Small intestine (tissue), 7 donors: Measurements from ENCODE around the gene PARP8. TPM values are rescaled to one million over a fixed set of nuclear protein-coding genes. Genes with fewer than 3 reads are reported as not detected.
A peak's percentile ranks its signal among the peaks of the same experiment; 100 is the strongest.

Experiments used
- DNase-seq, 2 donors: peaks; one replicate each; pipeline versions ENCODE4 v3.0.0 to v3.0.0-alpha.2; 2013
- FAIRE-seq: peaks from 2 replicates; lab custom pipeline; 2012; peaks lifted over from hg19 to GRCh38; lab: Jason Lieb, UNC
- H3K27ac ChIP-seq, 3 donors: one replicate each; pipeline ENCODE4 v1.5.1; 2013; ENCODE audit warnings: low read length in 2 of 3, mild to moderate bottlenecking in 2 of 3, control low read depth in 1 of 3, inconsistent platforms in 1 of 3, low read depth in 1 of 3, moderate library complexity in 1 of 3
- H3K27me3 ChIP-seq, 3 donors: one replicate each; pipeline ENCODE4 v1.6.1; 2013; ENCODE audit warnings: low read length in 3 of 3, inconsistent platforms in 1 of 3; ENCODE audit not compliant: control insufficient read depth in 3 of 3, insufficient read depth in 3 of 3
- H3K36me3 ChIP-seq, 3 donors: one replicate each; pipeline ENCODE4 v1.6.1; 2013; ENCODE audit warnings: low read length in 3 of 3, inconsistent platforms in 1 of 3, low read depth in 1 of 3, mild to moderate bottlenecking in 1 of 3, moderate library complexity in 1 of 3; ENCODE audit not compliant: control insufficient read depth in 3 of 3, insufficient read depth in 2 of 3
- H3K4me1 ChIP-seq, 3 donors: one replicate each; pipeline ENCODE4 v1.6.1; 2013; ENCODE audit warnings: low read length in 2 of 3, inconsistent platforms in 1 of 3, low read depth in 1 of 3, mild to moderate bottlenecking in 1 of 3, moderate library complexity in 1 of 3; ENCODE audit not compliant: control insufficient read depth in 3 of 3, insufficient read depth in 2 of 3
- H3K4me3 ChIP-seq, 3 donors: one replicate each; pipeline ENCODE4 v1.5.1; 2013; ENCODE audit warnings: low read length in 3 of 3, control low read depth in 1 of 3, inconsistent platforms in 1 of 3, low read depth in 1 of 3, mild to moderate bottlenecking in 1 of 3, moderate library complexity in 1 of 3
- H3K9me3 ChIP-seq, 2 donors: one replicate each; pipeline ENCODE4 v1.6.1; 2013; ENCODE audit warnings: low read depth in 1 of 2, low read length in 1 of 2; ENCODE audit not compliant: control insufficient read depth in 2 of 2, insufficient read depth in 1 of 2
- WGBS, 3 donors: extraction: QIAGEN DNeasy Blood & Tissue Kit; methylation state at CpG; one replicate each; pipeline ENCODE4 v1.1.7; 2013; 5-methylcytosine and 5-hydroxymethylcytosine counted together
- polyA plus RNA-seq, 4 donors: library from polyadenylated mRNA; stranded (reverse) in 3 of 4; unstranded in 1 of 4; fragments of 200-250 nt in 3 of 4; fragments of 120-200 nt in 1 of 4; gene quantifications; one replicate each; pipeline versions ENCODE4 v1.2.1 to v1.2.3, GENCODE V29; 2013
- donor health status: healthy with polysubstance abuse.
- donor health status: control.
- donor health status: control.
- donor health status: Bipolar disorder and iron deficiency.
- donor health status: healthy.

The PARP8 gene
- polyA plus RNA-seq, 4 donors, result 6.5 to 11.9 (median 9.8) TPM

- FAIRE-seq, result no peak
- Histone ChIP-seq H3K9me3 (no peaks in the 10 kb centered on the region), H3K27me3 (no peaks in the 10 kb centered on the region), H3K4me1 (peaks cover 4 to 22% (median 6%) of the 10 kb centered on the region in 3 donors), H3K36me3 (no peaks in the 10 kb centered on the region), H3K4me3 (no peak overlapping the region), H3K27ac (no peak overlapping the region)
- no peak for DNase-seq
- 85 to 93% (median 90%) methylated on average over 4 of the region's 4 CpGs for WGBS, 3 donors
These were observed 55.8 kb downstream of the PARP8 start for GRCh38 chr5:50722223-50722622.

GRCh38 chr5:50724262-50724661 is 57.8 kb downstream of the PARP8 start:
- FAIRE-seq (no peak), DNase-seq (no peak)
- Histone ChIP-seq H3K9me3 (no peaks in the 10 kb centered on the region), H3K4me3 (no peak overlapping the region), H3K4me1 (peaks cover 0 to 19% (median 3%) of the 10 kb centered on the region in 3 donors), H3K36me3 (no peaks in the 10 kb centered on the region), H3K27ac (no peak overlapping the region), H3K27me3 (no peaks in the 10 kb centered on the region)

DNA sequence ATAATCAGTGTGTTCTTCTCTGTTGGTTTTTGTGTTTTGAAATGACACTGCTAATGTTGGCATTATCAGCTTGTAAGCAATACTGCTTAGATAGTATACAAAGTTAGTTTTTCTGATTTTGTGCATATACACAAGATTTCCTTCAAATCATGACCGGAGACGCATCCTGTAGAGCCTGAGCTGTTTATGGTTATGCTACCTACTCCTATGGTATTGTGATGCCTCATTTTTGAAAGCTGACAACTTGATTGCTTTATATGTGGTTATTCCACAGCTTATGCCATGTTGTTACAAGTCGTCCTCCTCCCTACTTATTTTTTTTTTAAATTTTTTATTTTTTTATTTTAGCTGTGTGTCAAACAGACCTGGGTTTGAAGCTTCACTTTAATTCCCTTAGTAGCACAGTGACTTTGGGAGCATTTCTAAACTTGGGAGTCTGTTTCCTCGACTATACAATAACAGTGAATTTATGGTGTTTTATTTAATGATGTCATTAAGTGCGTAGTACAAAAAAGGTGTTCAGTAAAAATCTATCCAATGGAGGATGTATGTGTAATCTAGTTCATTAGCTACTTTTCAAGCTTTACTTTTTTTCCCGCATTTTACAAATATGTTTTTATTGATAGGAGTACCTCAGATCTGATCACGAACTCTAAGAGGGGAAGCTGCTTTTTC is 59.5 kb downstream of the PARP8 start:
- H3K4me3 ChIP-seq, result no peak overlapping the region
- no peaks in the 10 kb centered on the region for H3K27me3 ChIP-seq
- no peaks in the 10 kb centered on the region for H3K36me3 ChIP-seq
- DNase-seq, result no peak
- WGBS, 3 donors, result 88 to 96% (median 91%) methylated on average over 7 of the region's 7 CpGs
- no peaks in the 10 kb centered on the region for H3K9me3 ChIP-seq
- H3K4me1 ChIP-seq, result peaks cover 0 to 14% (median 3%) of the 10 kb centered on the region in 3 donors
- no peak for FAIRE-seq
- no peak overlapping the region for H3K27ac ChIP-seq

DNA sequence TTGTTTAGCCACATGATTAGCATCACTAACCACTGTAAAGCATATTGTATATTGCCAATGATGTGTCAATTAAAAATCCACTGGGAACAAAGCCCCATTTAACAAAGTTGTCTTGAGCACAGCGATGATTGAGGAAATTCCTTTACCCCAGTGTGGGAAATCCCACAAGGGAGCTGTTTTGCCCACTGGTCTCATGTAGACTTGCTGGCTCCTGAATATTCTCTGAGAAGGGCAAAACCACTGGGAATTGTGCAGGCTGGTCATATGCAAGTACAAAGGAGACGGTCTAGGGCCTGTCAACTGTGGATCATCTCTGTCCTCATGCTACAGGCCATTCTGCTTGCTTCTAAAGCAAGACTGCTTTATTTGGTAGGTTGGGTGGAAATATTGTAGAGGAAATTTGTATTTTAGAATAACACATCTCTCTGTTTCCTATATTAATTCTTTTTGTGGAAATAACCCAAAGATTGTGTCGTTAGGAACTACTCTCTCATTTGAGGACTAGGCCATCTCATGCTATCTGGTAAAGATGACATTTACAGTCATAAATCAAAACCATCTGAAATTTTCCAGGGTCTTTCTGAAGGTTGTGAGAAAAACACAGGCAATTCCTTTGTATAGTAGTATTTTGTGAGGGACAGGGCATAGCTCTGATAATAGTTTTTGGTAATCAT is 60.2 kb downstream of the PARP8 start:
- H3K9me3 ChIP-seq, result no peaks in the 10 kb centered on the region
- no peak overlapping the region for H3K4me3 ChIP-seq
- H3K36me3 ChIP-seq, result no peaks in the 10 kb centered on the region
- H3K27ac ChIP-seq, result no peak overlapping the region
- H3K4me1 ChIP-seq, result peaks cover 0 to 14% (median 3%) of the 10 kb centered on the region in 3 donors
- DNase-seq (no peak), FAIRE-seq (no peak)
- no peaks in the 10 kb centered on the region for H3K27me3 ChIP-seq
- 70 to 77% (median 70%) methylated on average over 3 of the region's 3 CpGs for WGBS, 3 donors

DNA sequence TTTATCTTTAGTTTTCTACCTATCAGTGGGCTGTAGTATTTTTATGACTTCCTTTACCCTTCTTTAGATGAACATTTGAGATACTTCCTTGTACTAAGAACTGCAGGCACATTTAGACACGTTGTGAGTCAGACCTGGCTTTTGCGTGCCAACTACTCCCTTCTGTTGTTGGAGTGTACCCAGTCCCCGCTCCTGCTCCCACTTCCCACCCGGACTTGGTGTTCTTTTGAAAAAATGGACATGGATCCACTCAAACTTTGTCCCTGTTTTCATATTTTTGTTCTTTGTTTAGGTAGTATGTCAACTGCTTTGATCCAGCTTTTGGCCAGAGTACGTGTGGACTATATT is 60.7 kb downstream of the PARP8 start:
- Histone ChIP-seq H3K4me3 (no peak overlapping the region), H3K36me3 (no peaks in the 10 kb centered on the region), H3K27ac (peak overlapping the region in 1 of 3 donors; percentile 45), H3K27me3 (no peaks in the 10 kb centered on the region), H3K9me3 (no peaks in the 10 kb centered on the region), H3K4me1 (peaks cover 0 to 14% (median 3%) of the 10 kb centered on the region in 3 donors)
- peak in 1 of 2 donors; percentile 55 for DNase-seq
- no peak for FAIRE-seq
- WGBS, 3 donors, result 19 to 36% (median 27%) methylated on average over 5 of the region's 5 CpGs

DNA sequence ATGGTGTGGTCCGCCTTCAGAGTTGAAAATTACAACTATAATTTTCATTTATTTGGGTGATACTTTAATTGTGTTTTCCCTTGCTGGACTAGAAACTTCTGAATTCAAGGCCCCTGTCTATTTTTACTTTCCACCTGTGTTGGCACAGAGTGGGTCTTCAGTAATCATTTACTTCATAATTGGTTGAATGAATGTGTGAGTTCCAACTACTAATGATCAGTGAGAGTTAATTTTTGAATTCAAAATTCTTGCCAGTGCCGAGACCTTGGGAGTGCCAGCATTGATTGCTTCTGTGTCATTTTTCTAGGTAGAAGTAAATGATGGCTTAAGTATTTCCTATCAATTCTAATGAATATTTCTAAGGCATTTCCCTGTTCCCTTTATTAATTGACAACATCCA is 61.4 kb downstream of the PARP8 start:
- FAIRE-seq, result no peak

GRCh38 chr5:50730336-50730735 is 63.9 kb downstream of the PARP8 start:
- H3K4me1 ChIP-seq, result peaks cover 0 to 10% (median 3%) of the 10 kb centered on the region in 3 donors
- 85 to 92% (median 91%) methylated on average over 5 of the region's 5 CpGs for WGBS, 3 donors
- FAIRE-seq (no peak), DNase-seq (no peak)
- H3K36me3 ChIP-seq, result no peaks in the 10 kb centered on the region
- H3K9me3 ChIP-seq, result no peaks in the 10 kb centered on the region
- no peak overlapping the region for H3K4me3 ChIP-seq
- H3K27me3 ChIP-seq, result no peaks in the 10 kb centered on the region
- H3K27ac ChIP-seq, result no peak overlapping the region

More for the DNA sequence above, 61.4 kb downstream of the PARP8 start:
- Histone ChIP-seq H3K27me3 (no peaks in the 10 kb centered on the region), H3K9me3 (no peaks in the 10 kb centered on the region), H3K4me3 (no peak overlapping the region), H3K36me3 (no peaks in the 10 kb centered on the region), H3K4me1 (peaks cover 0 to 10% (median 3%) of the 10 kb centered on the region in 3 donors), H3K27ac (no peak overlapping the region)
- no peak for DNase-seq
- WGBS, 3 donors, result 83 to 97% (median 92%) methylated on average over 2 of the region's 2 CpGs

- 60 to 76% (median 67%) methylated on average over 4 of the region's 4 CpGs for WGBS, 3 donors
- Histone ChIP-seq H3K27ac (no peak overlapping the region), H3K4me3 (no peak overlapping the region), H3K27me3 (no peaks in the 10 kb centered on the region), H3K9me3 (no peaks in the 10 kb centered on the region), H3K4me1 (peaks cover 0 to 8% (median 3%) of the 10 kb centered on the region in 3 donors), H3K36me3 (no peaks in the 10 kb centered on the region)
- FAIRE-seq (no peak), DNase-seq (no peak)
These were observed 64.4 kb downstream of the PARP8 start for GRCh38 chr5:50730841-50731240.
